HuH-7.5 (cell line): Measurements from ENCODE around the gene XRCC5.

Experiments
- DNase-seq: peaks from one replicate; pipeline ENCODE4 v3.0.0; 2011; ENCODE audit warnings: low spot score

XRCC5 gene

GRCh38 chr2:216233281-216233995 is 124.3 kb downstream of the XRCC5 start:
- DNase-seq, result no peak

- no peak for DNase-seq
These were observed 125.0 kb downstream of the XRCC5 start for GRCh38 chr2:216234106-216234505.

DNA sequence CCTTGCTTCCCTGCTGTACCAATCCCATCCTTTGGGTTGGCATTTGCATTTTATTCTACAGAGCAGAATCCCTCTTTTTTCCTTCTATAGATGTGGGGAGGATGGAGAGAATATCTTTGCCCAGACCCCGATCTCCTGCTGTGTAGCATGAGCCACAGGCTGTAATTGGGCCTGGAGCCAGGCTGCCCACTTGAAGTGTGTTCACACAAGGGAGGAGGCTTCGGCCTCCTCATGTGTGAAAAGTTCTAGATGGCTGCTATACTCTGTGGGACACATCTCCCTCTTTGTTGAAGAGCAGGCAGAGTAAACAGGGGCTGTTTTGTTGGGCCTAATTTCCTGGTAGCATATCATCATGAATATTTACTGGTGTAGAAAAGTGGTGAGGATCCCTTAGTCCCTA is 126.3 kb downstream of the XRCC5 start:
- no peak for DNase-seq

DNA sequence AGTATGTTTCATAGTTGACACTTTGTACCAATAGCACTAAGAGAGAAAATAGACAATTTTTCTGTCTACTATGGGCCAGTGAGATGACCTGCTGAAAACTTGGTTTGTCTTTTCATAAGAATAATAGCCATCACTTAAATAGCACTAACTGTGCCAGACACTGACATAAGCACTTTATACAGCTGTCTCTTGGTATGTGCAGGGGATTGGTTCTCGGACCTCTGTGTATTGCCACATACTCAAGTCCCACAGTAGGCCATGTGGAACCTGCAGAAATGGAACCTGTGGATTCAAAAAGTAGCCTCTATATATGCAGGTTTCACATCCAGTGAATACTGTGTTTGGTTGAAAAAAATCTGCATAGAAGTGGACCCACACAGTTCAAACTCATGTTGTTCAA is 126.7 kb downstream of the XRCC5 start:
- DNase-seq, result no peak

- DNase-seq, result no peak
These were observed 127.3 kb downstream of the XRCC5 start for GRCh38 chr2:216236486-216236885.

GRCh38 chr2:216242365-216242764 is 133.2 kb downstream of the XRCC5 start:
- no peak for DNase-seq

DNA sequence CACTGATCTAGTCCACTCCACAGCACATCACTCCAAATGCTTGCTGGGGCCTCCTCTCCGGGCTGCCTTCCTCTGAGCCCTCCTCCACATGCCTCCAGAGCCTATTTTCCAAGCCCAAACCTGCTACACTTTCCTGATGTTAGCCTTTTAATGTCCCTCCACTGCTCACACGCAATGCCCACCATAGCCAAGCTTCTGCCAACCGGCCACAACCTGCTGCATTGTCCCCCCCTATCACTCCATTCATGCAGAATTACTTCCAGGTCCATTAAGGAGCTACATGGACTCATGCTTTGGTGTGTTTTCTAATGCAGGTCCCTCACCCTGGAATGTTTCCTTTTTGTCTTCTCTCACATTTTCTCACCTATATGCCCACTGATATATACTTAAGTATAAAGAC is 133.9 kb downstream of the XRCC5 start:
- DNase-seq, result no peak

GRCh38 chr2:216245391-216245975 is 136.3 kb downstream of the XRCC5 start:
- no peak for DNase-seq

DNA sequence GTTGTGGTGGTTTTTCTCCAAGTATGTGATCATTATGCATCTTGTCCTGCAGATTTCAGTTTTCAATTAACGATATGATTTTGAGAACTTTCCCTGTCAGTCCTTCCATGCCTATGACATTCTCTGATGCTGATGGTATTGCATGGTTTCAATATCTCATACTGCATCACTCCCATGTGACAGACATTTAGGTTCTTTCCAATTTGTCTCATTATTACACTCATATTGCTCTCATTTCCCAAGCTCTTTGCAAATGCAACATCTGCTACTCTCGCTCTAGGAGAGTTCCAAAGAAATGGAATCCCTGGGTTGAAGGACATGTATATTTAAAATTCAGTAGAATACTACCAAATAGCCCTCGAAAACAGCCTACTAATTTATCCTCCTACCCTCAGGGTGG is 137.6 kb downstream of the XRCC5 start:
- DNase-seq, result no peak
